Activated CD4-positive, alpha-beta T cell treated with anti-CD3 and anti-CD28 coated beads, Interleukin-2, amount 50 U/mL, for 16 hours (primary cell): ENCODE results near the gene SLC13A3.

ENCODE experiments used
- DNase-seq: peaks from one replicate; pipeline ENCODE4 v3.0.0-alpha.2; 2020

Gene SLC13A3

GRCh38 chr20:46573788-46574584 lies 77.3 kb downstream of the SLC13A3 start:
- DNase-seq: no peak

- DNase-seq: no peak
These were observed 78.0 kb downstream of the SLC13A3 start for GRCh38 chr20:46573234-46573633.

- no peak for DNase-seq
These were observed 78.5 kb downstream of the SLC13A3 start for GRCh38 chr20:46572790-46573189.

- DNase-seq: no peak
These were observed 79.1 kb downstream of the SLC13A3 start for GRCh38 chr20:46572153-46572552.

GRCh38 chr20:46571418-46571817 lies 79.8 kb downstream of the SLC13A3 start:
- no peak for DNase-seq

- DNase-seq: no peak
These were observed 80.3 kb downstream of the SLC13A3 start for GRCh38 chr20:46570956-46571355.

DNA sequence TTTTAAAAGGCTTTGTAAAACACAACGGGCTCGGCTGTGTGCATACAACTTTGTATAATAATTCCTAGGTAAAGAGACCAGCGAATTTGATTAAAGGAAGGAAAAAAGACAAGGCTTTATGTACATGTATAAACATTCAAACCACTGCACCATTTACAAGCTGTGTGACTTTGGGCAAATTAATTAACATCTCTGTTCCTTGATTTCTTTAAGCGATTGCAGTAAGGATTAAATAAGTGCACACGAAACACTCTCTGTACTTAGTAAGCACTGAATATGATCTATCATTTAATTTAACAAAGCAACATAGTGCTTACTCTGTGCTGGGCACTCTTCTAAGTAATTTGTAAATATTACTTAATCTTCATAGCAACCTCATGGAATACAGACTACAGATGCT lies 81.3 kb downstream of the SLC13A3 start:
- DNase-seq: no peak

DNA sequence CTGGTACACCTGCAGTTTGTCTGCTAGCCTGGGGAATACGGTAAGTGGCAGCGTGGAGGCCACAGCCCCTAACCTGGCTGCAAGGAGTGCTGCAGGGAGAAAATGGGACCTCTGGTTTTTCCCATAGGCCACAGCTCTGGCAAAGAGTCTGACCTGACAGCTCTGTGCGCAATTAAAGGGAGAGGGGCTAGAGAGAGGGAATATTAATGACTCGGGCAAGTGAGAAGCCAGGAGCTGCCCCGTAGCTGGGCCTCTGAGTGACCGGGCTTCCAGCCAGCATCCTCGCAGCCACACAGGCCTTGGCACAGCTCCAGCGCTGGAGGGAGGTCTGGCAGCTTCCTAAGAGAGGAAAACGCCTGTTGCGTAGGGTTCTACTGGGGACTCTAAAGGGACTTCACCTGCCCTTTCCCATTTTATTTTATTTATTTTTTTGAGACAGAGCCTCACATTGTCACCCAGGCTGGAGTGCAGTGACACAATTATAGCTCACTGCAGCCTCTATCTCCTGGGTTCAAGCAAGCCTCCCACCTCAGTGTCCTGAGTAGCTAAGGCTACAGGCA lies 82.6 kb downstream of the SLC13A3 start:
- DNase-seq: no peak

GRCh38 chr20:46566125-46566524 lies 85.1 kb downstream of the SLC13A3 start:
- DNase-seq: no peak

DNA sequence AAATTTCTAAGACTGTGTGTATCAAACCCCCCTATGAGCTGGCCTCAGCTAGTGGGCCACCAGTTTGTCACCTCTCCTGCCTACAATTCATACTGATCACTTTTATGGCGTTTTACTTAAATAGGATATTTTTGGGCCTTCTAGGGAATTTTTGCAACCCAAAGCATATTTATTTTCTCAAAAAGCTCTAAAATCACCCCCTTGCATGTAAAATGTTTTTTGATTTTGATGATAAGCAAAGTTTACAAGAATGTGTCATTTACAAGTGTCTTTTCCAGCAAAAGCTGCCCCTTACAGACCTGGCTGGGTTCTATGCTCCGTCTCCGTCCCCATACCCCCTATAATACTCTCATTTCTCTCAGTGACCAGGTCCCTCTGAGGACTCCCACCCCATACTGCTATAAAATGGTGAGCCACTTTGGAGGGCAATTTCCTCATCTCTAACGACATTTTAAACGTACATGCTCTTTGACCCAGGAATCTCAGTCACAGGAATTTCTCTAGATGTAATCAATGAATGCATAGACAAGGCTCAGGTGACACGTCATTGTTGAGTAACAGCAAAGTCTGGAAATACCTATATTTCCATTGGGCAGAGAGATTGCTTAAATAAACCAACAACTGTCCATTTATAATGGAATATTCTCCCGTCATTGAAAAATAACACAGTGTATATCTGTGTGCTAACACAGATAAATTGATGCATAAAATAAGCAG lies 86.9 kb downstream of the SLC13A3 start:
- no peak for DNase-seq

GRCh38 chr20:46563860-46564221 lies 87.4 kb downstream of the SLC13A3 start:
- DNase-seq: no peak

DNA sequence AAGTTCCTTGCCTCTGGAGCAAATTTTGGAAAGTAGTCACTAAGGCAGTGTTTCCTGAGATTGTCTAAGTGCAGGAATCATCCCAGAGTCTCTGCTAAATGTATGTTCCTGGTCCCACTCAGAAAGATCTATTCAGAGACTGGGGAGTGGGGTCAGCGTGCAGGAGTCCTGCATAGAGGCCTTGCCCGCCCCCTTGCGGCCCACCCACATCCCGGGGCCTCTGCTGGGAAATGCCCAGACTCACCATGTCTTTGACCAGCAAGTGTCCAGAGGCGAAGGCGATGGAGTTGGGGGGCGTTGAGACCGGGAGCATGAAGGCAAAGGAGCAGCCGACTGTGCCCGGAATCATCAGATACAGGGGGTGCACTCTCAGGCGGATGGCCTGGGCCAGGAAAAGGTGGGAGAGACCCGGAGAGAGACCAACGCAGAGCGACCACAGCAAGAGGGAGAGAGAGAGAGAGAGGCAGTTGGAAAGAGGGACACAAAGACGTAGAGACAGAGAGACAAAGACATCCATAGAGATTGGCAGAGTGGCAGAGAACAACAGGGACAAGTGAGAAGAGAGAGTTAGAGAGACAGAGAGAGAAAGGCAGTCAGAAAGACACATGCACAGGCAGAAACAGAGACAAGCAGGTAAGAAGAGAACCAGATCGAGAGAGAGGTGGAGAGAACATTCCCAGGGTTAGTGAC lies 87.9 kb downstream of the SLC13A3 start:
- DNase-seq: no peak

DNA sequence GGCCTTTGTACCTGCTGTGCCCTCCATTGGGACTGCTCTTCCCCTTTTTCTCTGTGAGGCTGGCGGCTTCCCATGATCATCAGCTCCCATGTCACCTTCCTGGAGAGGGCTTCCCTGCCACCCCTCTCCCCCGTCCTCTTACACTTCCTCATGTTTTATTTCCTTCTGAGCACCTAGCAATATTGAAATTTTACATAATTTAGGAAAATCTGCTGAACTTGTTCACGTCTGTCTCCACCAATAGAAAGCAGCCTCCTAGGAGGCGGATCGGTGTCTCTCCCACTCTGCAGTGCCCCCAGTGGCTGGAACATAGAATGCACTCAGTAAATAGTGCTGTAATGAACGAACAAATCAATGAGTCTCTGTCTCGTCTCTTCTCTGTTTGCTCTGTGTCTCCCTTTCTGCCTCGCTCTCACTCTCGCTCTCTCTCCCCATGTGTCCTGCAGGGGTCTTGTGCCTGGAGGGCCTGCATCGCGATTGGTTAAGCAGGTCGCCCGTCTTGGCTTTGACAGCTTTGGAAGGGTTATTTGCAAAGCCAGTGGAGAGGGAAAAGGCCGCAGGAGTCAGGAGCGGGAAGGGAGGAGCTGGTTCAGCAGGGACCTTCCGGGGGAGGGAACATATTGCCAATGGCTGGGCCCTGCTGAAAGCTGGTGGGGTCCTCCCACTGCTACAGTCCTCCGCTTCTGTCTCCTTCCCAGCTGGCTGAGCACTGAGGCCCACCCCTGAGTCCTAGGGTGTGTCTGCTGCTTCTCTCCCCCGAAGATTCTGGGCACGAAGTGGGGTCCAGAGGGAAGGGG lies 88.7 kb downstream of the SLC13A3 start:
- DNase-seq: peak; percentile 81

GRCh38 chr20:46562009-46562372 lies 89.3 kb downstream of the SLC13A3 start:
- DNase-seq: no peak

- DNase-seq: no peak
These were observed 91.4 kb downstream of the SLC13A3 start for GRCh38 chr20:46559685-46560440.

GRCh38 chr20:46559001-46559400 lies 92.3 kb downstream of the SLC13A3 start:
- no peak for DNase-seq

DNA sequence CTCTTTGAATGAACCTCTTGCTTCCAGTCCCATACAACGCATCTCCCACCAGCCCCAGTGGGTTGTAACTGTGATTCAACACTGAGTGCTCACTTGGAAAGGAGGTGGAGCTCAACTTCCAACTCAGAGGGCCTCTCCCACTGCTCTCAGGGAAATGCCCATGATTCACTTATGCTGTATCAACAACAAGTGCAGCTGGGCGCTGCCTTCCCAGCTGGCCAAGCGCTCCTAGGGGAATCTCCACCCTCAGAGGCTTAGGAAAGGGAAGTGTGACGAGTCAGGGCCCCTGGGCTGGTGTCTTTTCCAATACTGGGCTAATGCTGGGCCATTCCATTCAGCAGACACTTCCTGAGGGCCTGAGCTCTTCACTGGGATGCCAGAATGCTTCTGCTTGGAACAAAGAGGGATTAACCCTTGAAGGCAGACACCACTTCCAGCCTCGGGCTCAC lies 92.7 kb downstream of the SLC13A3 start:
- peak; percentile 59 for DNase-seq

DNA sequence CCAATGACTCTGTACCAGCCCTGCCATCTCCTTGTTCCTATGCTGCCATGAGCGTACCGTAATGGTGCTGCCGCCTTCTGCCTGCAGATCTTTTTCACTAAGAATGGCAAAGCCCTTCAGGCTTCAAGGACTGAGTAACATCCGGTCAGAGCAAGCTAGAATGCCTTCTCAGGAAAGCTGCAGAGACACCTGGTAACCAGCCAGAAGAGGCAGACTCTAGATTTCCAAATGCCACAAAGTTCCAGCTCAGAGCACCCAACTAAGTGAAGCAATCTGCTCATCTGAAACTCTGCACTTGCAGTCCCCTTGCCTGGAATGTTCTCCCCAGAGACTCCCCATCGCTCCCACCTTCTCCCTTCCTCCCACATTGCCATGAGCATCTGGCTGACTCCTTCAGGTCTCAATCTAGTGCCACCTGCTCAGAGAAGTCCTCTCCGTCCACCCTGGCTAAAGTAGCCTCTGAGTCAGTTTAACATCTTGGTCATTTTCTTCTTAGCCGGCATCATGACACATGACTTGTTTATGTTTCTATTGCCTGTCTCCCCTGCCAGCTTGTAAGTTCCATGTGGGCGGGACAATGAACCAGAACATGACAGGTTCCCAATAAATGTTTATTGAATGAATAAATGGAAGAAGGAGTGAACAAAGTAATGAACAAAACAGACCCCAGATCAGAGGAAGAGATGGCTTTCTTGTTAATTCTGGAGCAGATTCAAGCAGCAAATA lies 93.9 kb downstream of the SLC13A3 start:
- no peak for DNase-seq

GRCh38 chr20:46555370-46555956 lies 95.8 kb downstream of the SLC13A3 start:
- no peak for DNase-seq

GRCh38 chr20:46554828-46555227 lies 96.4 kb downstream of the SLC13A3 start:
- DNase-seq: no peak

GRCh38 chr20:46553926-46554325 lies 97.3 kb downstream of the SLC13A3 start:
- DNase-seq: no peak
